ENCODE results near the gene SERAC1.

GRCh38 chr6:158170656-158171081, 2.6 kb upstream of the SERAC1 start:
- TF ChIP-seq, protein P1, sequence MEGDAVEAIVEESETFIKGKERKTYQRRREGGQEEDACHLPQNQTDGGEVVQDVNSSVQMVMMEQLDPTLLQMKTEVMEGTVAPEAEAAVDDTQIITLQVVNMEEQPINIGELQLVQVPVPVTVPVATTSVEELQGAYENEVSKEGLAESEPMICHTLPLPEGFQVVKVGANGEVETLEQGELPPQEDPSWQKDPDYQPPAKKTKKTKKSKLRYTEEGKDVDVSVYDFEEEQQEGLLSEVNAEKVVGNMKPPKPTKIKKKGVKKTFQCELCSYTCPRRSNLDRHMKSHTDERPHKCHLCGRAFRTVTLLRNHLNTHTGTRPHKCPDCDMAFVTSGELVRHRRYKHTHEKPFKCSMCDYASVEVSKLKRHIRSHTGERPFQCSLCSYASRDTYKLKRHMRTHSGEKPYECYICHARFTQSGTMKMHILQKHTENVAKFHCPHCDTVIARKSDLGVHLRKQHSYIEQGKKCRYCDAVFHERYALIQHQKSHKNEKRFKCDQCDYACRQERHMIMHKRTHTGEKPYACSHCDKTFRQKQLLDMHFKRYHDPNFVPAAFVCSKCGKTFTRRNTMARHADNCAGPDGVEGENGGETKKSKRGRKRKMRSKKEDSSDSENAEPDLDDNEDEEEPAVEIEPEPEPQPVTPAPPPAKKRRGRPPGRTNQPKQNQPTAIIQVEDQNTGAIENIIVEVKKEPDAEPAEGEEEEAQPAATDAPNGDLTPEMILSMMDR (optimal IDR thresholded peaks at IDR 0.05 in 1 of 3, IDR thresholded peaks at IDR 0.05 in 1 of 3, conservative IDR thresholded peaks at IDR 0.05 in 1 of 3; ENCODE audit: extremely low read depth in 1 of 3, insufficient read depth in 2 of 3, low read length in 3 of 3), result no peak
- TF ChIP-seq EZH2 (IDR thresholded peaks at IDR 0.05; ENCODE audit: low read length), result no peak
